Neural cell (in vitro differentiated cells): ENCODE results near the gene GSTO2. TPM values are rescaled to one million over a fixed set of nuclear protein-coding genes. Genes with fewer than 3 reads are reported as not detected.

Experiments
- H2AFZ ChIP-seq: fragments of 200-600, 300-800 bp; sonication (generic), shearing (Covaris generic); 2 replicates; pipeline ENCODE4 v1.6.0; 2014; ENCODE audit warnings: low read depth, mild to moderate bottlenecking, antibody characterized with exemption, low read length, moderate library complexity
- H3F3A ChIP-seq: fragments of 200-600 bp; shearing (Covaris generic); 2 replicates; pipeline ENCODE4 v1.6.1; 2016; ENCODE audit warnings: mild to moderate bottlenecking, moderate library complexity, mixed read lengths, antibody characterized with exemption, low read length; ENCODE audit not compliant: insufficient read depth, poor library complexity, severe bottlenecking
- H3K27ac ChIP-seq: fragments of 200-600, 300-800 bp; sonication (generic), shearing (Covaris generic); 2 replicates; pipeline ENCODE4 v1.5.1; 2014; ENCODE audit warnings: mild to moderate bottlenecking, low read length, moderate library complexity
- H3K27me3 ChIP-seq: fragments of 300-800, 200-600 bp; sonication (generic), shearing (Covaris generic); 2 replicates; pipeline ENCODE4 v1.6.0; 2014; ENCODE audit warnings: mild to moderate bottlenecking, low read depth, low read length, moderate library complexity; ENCODE audit not compliant: insufficient read depth
- H3K36me3 ChIP-seq: fragments of 300-800, 200-600 bp; sonication (generic), shearing (Covaris generic); 2 replicates; pipeline ENCODE4 v1.5.1; 2014; ENCODE audit warnings: mild to moderate bottlenecking, antibody characterized with exemption, low read length, moderate library complexity; ENCODE audit not compliant: insufficient read depth
- H3K4me2 ChIP-seq: fragments of 300-800, 200-600 bp; sonication (generic), shearing (Covaris generic); 2 replicates; pipeline ENCODE4 v1.6.0; 2014; ENCODE audit warnings: mild to moderate bottlenecking, low read length
- H3K4me3 ChIP-seq: fragments of 300-800, 200-600 bp; sonication (generic), shearing (Covaris generic); 2 replicates; pipeline ENCODE4 v1.5.1; 2014; ENCODE audit warnings: mild to moderate bottlenecking, low read length, moderate library complexity
- H3K79me2 ChIP-seq: fragments of 200-600 bp; shearing (Covaris generic); replicated peaks from 2 replicates; pipeline ENCODE4 v1.6.0; 2014; ENCODE audit warnings: mild to moderate bottlenecking, low read length, moderate library complexity; ENCODE audit not compliant: insufficient read depth
- H3K9ac ChIP-seq: fragments of 300-800, 200-600 bp; sonication (generic), shearing (Covaris generic); 2 replicates; pipeline ENCODE4 v1.6.1; 2016; ENCODE audit warnings: mild to moderate bottlenecking, low read length, mixed read lengths
- H3K9me2 ChIP-seq: fragments of 200-600 bp; shearing (Covaris generic); 2 replicates; pipeline ENCODE4 v1.6.1; 2016; ENCODE audit warnings: mild to moderate bottlenecking, low read length, mixed read lengths; ENCODE audit not compliant: insufficient read depth
- H3K9me3 ChIP-seq: fragments of 200-600, 300-800 bp; sonication (generic), shearing (Covaris generic); 2 replicates; pipeline ENCODE4 v1.6.1; 2016; ENCODE audit warnings: mild to moderate bottlenecking, mixed run types, low read length, moderate library complexity, mixed read lengths
- H4K20me1 ChIP-seq: fragments of 200-600 bp; shearing (Covaris generic); 2 replicates; pipeline ENCODE4 v1.6.1; 2016; ENCODE audit warnings: mild to moderate bottlenecking, mixed run types; ENCODE audit not compliant: insufficient read depth
- CTCF ChIP-seq: fragments of 450-650 bp; IDR thresholded peaks from 2 replicates; pipeline ENCODE4 v1.5.1; 2014; ENCODE audit warnings: antibody characterized with exemption, mild to moderate bottlenecking, moderate library complexity; ENCODE audit not compliant: poor library complexity, severe bottlenecking
- EP300 ChIP-seq: fragments of 450-650 bp; conservative IDR thresholded peaks from 2 replicates; pipeline ENCODE4 v1.6.1; 2014; ENCODE audit warnings: antibody characterized with exemption, mild to moderate bottlenecking, moderate library complexity; ENCODE audit not compliant: poor library complexity, severe bottlenecking
- EZH2 ChIP-seq: fragments of 200-600, 300-800 bp; shearing (Covaris generic), sonication (generic); IDR thresholded peaks from 2 replicates; pipeline ENCODE4 v1.6.1; 2014; ENCODE audit warnings: antibody characterized with exemption, low read length, borderline replicate concordance, mild to moderate bottlenecking; ENCODE audit not compliant: insufficient read depth, poor library complexity, severe bottlenecking
- MXI1 ChIP-seq: fragments of 450-650 bp; conservative IDR thresholded peaks from 2 replicates; pipeline ENCODE4 v1.6.1; 2014; ENCODE audit warnings: antibody characterized with exemption, mild to moderate bottlenecking; ENCODE audit not compliant: poor library complexity, severe bottlenecking
- POLR2AphosphoS5 ChIP-seq: IDR thresholded peaks from 2 replicates; pipeline ENCODE4 v1.6.1; 2012
- RAD21 ChIP-seq: fragments of 450-650 bp; conservative IDR thresholded peaks from 2 replicates; pipeline ENCODE4 v1.6.1; 2014; ENCODE audit warnings: antibody characterized with exemption, mild to moderate bottlenecking, moderate library complexity
- REST ChIP-seq: IDR thresholded peaks from 2 replicates; pipeline ENCODE4 v1.6.1; 2012; ENCODE audit warnings: borderline replicate concordance
- SMC3 ChIP-seq: fragments of 450-650 bp; conservative IDR thresholded peaks from 2 replicates; pipeline ENCODE4 v1.6.1; 2014; ENCODE audit warnings: antibody characterized with exemption, mild to moderate bottlenecking, moderate library complexity; ENCODE audit not compliant: poor library complexity
- TAF1 ChIP-seq: IDR thresholded peaks from 2 replicates; pipeline ENCODE4 v1.6.1; 2012; ENCODE audit warnings: low read depth
- polyA plus RNA-seq: library from polyadenylated mRNA; depleted of rRNA; stranded (reverse); fragments of >200 nt; gene quantifications from 2 replicates; pipeline ENCODE4 v1.2.3, GENCODE V29; 2014

GSTO2 gene
- polyA plus RNA-seq, 1 donor from 2014 or later = 0.53 TPM

DNA sequence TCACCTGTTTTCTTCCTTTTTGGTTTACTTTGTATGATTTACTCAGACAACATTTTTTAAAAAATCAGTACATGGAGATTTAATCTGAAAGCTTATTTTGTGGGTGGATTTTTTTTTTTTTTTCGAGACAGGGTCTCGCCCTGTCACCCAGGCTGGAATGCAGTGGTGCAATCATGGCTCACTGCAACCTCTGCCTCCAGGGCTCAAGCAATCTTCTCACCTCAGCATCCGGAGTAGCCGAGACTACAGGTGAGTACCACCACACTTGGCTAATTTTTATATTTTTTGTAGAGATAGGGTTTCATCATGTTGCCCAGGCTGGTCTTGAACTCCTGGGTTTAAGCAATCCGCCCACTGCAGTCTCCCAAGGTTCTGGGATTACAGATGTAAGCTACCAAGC lies 11.7 kb upstream of the GSTO2 start:
- Histone ChIP-seq H3F3A (no peaks in the 10 kb centered on the region), H3K9ac (no peak overlapping the region), H3K36me3 (no peaks in the 10 kb centered on the region), H3K9me2 (no peaks in the 10 kb centered on the region), H3K9me3 (no peaks in the 10 kb centered on the region), H2AFZ (no peak overlapping the region), H4K20me1 (no peaks in the 10 kb centered on the region), H3K27me3 (peaks cover 33% of the 10 kb centered on the region), H3K4me3 (no peak overlapping the region), H3K4me2 (no peak overlapping the region), H3K79me2 (no peaks in the 10 kb centered on the region), H3K27ac (no peak overlapping the region)
- TF ChIP-seq EP300 (no peak), MXI1 (no peak), POLR2AphosphoS5 (no peak), RAD21 (no peak), TAF1 (no peak), REST (no peak), EZH2 (no peak), SMC3 (no peak), CTCF (no peak)

GRCh38 chr10:104258209-104258608 lies 10.8 kb upstream of the GSTO2 start:
- no peak overlapping the region for H3K4me2 ChIP-seq
- no peaks in the 10 kb centered on the region for H3K9me2 ChIP-seq
- TF ChIP-seq POLR2AphosphoS5 = no peak
- no peak for TF ChIP-seq REST
- no peak for TF ChIP-seq TAF1
- TF ChIP-seq EZH2 = no peak
- TF ChIP-seq EP300 = no peak
- no peak for TF ChIP-seq RAD21
- TF ChIP-seq CTCF = no peak
- no peak for TF ChIP-seq SMC3
- no peak for TF ChIP-seq MXI1
- no peak overlapping the region for H3K9ac ChIP-seq
- H4K20me1 ChIP-seq = no peaks in the 10 kb centered on the region
- H3K9me3 ChIP-seq = no peaks in the 10 kb centered on the region
- no peaks in the 10 kb centered on the region for H3K36me3 ChIP-seq
- H3F3A ChIP-seq = no peaks in the 10 kb centered on the region
- no peak overlapping the region for H3K4me3 ChIP-seq
- no peak overlapping the region for H3K27ac ChIP-seq
- peaks cover 30% of the 10 kb centered on the region for H3K27me3 ChIP-seq
- H3K79me2 ChIP-seq = no peaks in the 10 kb centered on the region
- no peak overlapping the region for H2AFZ ChIP-seq
